HG03442 (cell line): ENCODE data around the gene LHFPL3.

Experiments used
- ATAC-seq: cut with Tn5 transposase; IDR thresholded peaks from one replicate; pipeline ENCODE4 v1.9.1; 2021; ENCODE audit warnings: mild to moderate bottlenecking, moderate library complexity; ENCODE audit not compliant: unreplicated experiment

Gene LHFPL3

DNA sequence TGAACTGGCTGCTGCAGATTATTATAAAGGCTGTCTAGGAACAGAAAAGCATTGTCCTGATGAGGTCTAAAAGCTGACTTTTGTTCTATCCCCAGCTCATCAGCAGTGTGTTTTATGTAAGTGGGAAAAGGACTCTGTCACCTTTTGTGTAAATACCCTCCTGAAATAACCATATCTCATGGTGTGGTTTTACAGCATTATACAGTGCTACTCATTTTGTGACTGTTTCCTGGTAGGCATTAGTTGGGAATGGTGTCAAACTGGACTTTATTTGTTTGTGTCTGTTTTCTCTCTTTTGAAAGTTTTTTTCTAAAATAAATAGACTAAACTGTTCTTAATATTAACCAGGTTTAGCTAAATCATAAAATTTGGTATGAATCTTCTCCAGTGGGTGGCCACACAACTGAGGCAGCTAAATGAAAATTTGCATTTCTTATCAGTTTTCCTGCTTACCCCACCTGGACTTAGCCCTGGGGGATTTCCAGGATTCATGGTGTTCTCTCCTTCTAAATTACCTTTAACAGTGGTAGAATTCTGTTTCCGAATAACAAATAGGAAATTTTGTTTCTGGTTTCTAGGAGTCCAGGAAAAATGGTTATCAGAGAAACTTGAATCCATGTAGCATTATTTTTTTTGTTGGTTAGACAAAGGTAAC is 140.9 kb downstream of the LHFPL3 start:
- no peak for ATAC-seq

DNA sequence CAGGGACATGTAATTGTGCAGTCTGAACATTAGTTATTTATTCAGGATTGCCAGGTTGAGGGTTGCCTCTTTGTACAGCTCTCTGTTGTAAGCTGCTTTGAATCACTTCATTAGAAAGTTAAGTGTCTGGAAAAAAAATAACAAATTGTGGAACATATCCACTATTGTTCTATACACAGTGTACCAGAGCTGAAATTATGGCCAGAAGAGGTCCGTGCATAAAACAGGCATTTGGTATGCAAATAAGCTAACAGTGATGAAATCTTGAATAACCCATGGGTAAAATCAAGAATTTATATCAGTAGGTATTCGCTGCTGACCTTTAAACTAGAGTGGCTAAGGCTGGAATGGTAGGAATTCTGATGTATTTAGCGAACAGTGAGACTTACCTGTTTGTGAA is 152.1 kb downstream of the LHFPL3 start:
- ATAC-seq = no peak

DNA sequence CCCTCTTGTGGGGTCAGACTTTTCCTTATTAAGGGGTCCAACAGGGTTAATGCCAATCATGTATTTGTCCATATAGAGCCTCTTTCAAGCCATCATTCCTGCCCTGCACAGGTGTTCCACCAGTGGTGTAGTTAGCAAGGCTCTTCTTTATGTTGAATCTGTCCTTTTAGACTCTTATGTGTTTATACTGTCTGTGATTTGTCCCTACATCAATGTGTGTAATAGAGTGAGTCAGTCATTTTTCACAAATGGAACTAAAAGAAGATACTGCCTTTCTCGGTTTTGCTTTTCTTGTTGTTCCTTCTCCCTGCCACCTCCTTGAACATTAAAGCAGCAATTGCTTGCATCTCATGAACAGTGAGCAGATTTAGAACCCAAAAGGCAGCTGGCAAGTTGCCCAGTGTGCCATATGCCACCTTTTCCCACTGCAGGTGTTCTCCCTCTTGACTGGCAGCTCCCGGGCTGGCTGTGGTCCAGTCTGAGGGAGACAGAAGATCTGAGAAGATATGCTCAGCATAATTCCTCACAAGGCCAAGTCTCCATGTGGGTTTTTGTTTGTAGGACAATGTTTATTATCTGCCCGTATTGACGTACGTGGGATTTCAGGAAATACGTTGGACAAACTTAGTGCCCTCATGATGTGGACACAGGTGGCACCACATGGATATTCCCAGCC is 154.1 kb downstream of the LHFPL3 start:
- ATAC-seq = no peak

DNA sequence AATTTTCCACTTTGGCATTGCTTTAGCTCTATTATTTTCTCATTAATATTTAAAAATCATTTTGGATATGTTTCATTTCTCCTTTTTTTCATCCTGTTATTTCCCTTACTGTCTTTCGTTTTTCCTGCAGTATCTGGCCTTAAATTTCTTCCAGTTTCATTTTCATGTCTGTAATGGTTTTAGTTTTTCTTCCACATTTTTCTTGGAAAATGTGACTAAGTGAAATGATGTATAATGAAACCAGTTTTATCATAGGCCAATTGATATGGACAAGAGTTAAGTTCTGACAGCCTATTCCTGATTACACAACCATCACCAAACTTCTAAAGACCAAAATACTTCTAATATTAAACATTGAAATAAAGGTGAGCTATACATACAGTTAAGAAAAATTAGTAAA is 158.5 kb downstream of the LHFPL3 start:
- no peak for ATAC-seq

DNA sequence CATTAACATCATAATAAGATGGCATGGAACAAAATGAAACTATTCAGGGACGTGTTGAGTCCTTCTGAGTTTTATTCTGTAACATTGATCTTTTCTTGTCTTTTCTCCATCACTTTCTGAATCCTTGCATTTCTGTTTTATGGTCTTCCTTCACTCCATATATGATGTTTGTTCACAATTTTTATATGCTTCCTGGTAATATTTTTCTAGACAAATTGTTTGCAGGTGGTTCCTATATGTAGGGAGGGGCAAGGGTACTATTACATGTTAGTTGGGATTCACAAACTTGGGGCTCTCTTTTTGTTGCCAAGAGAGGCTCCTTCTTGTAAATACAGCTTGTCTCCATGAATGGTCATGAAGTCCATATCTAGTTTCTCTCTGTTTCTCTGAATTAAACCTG is 159.2 kb downstream of the LHFPL3 start:
- no peak for ATAC-seq

DNA sequence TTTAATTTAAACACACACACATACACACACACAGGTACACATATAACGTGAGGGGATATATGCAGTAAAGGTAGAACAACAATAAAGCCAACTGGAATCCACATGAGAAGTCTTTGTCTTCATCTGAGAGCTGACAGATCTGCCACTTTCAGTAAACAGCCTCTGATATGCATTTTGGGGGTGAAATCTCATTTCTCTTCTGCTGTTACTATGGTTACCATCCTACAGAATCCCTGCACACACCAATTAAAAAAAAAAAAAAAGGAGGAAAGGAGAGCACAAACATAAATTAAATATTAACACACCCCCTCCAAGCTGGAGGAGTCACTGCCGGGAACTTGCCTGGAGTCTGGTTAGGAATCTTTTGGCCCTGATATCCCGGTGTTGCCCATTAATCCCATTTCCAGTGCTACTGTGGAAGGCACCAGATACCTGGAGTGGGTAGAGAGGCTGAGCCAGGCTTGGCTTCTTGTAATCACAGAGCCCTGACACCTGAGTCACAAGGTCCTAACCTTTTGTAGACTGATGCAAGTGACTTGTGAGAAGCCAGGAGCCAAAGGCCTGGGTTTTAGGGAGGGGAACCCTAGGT is 169.1 kb downstream of the LHFPL3 start:
- ATAC-seq = no peak

DNA sequence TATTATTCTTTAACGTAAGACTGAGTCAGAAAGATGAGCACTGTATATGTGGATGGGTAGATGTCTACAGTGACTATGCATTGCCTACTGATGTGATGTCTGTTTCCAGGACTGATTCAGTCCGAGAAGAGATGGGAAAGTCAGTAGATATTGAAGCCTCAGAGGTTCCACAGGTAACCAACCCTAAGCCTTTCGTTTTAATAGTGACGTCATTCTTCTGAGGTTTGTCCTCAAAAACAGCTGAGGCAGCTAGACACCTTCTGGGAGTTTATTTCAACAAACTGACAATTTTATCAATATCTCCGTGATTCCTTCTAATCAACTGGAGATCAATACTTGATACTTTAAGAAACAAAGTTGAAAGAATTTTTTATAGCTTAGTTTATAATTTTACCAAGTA is 171.6 kb downstream of the LHFPL3 start:
- ATAC-seq = no peak

DNA sequence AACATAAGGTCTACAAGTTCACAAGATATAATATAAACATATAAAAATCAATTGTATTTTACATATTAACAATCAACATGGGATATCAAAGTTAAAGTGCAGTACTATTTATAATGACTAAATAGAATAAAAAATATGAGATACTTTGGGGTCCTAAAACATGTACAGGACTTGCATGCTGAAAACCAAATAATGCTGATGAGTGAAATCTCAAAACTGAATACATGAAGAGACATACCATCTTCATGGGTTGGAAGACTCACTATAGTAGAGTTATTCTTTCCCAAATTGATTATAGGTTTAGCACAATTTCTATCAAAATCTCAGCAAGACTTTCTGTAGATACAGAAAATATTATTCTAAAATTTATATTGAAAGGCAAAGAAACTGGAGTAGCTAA is 181.5 kb downstream of the LHFPL3 start:
- no peak for ATAC-seq

DNA sequence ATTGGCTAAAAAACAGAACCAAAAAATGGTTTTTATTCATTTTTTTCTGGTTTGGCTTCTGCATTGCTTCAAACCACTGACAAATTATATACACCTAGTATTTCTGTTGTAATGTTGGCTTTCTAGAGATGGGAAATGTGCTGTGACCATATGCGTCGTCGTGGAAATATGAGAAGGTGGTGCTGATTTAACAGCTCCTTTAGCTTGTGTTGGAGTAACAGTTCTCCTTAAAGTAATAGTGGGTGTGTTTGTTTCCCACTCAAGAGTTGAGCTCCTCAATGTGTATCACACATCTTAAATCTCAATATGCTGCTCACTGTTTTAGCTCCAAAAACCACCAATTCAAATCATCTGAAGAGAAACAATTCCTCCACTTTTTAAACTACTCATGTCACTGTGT is 196.4 kb downstream of the LHFPL3 start:
- ATAC-seq = no peak

DNA sequence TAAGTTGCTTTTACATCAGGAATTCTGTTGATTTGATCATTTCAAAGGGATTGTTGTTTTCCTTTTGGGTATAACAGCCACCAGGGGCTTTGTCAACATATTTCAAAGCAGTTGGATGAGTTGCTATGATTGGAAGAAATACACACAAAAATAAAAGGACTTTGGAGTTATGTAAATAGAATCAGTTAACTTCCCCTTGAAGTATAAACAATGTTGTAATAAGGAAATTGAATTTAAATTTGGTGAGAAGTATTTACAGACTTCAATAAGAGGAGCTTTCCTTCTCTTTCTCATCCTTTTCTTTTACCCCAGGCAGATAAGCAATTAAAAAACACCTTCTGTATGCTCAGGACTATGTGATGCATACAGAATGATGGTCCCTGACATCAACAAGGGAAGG is 199.7 kb downstream of the LHFPL3 start:
- no peak for ATAC-seq

DNA sequence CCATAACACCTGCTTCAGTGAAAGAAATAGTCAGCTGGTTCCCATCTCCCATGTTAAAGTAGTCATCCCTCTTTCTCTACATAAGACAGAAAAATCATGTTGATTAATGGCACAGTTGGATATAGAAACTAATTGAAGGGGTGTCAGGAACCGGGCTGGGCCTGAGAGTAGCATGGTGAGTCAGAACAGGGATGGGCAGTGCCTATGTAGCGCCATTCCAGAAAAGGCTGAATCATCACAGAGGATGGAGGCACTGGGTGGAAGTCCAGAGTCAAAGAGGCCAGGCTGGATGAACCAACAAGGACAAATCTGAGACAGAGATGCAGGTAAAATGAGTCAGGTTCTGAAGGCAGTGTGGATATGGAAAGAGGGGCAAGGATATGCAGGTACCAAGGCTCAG is 201.2 kb downstream of the LHFPL3 start:
- no peak for ATAC-seq

DNA sequence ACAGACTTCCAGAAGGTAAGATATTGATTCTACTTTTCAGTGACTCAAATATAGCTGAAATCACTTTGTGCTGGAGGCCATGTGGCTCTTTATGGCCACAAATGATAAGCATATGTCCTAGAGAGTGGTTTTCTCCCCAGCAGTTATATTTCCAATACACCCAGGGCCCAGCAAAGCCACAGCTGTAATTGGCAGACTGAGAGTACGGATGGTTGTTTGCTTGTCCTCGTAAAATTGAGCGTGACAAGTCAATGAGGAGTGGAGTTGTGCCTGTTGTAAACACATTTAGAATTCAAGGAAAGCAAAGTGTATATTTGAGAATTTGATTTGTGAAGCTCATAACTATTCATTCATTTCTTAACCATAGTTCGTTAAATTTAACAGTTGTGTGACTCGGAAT is 201.8 kb downstream of the LHFPL3 start:
- no peak for ATAC-seq

DNA sequence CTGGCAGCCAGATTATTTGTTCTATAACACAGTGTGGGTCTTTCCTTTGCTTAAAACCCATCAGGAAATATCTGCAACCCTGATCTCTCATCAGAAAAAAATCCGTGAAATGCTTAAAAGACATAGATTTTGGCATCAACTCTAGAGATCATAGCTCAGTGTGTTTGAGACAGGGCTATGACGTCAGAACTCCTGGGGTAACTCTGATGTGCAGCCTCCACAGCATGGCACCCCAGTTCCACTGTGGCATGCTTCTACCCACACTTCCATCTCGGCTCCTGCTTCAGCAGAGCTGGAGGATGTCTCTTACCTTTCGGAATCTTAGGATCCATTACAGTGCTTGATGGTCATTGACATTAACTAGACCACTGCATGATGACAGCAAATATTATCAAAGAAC is 205.7 kb downstream of the LHFPL3 start:
- no peak for ATAC-seq

DNA sequence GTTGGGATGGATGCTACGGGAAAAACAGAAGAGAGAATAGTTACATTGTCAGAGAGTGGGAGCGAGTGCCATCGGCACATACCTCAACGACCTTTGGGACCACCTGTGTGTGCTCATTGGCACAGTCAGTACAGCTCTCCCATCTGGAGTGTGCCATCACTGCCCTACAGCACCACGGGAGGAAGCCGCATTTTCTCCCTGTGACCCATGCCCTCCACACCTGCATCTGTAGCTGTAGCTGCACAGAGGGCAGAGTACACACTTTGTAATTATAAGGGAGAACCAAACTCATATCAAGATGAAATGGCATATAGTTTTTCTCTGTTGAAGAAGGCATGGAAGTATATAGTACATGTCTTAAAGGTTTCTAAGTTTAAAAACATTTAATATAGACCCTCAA is 207.4 kb downstream of the LHFPL3 start:
- ATAC-seq = no peak

DNA sequence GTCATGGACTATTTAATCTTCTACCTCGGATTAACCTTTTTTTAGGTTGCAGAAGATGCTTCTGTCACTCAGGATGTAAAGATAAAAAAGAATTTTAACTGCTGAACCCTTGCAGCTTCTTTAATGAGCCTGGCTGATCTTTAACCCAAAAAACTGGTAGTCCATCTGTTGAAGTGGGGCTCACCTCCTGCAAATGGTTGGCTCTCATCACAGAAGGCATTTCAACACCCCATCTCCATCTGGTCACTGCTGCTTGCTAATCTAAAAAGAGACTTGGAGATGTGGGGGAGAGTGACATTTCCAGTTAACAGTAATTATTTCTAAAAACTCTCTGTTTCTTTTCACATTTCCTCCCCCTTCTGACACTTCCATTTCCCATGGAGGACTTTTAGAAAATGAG is 208.6 kb downstream of the LHFPL3 start:
- no peak for ATAC-seq

DNA sequence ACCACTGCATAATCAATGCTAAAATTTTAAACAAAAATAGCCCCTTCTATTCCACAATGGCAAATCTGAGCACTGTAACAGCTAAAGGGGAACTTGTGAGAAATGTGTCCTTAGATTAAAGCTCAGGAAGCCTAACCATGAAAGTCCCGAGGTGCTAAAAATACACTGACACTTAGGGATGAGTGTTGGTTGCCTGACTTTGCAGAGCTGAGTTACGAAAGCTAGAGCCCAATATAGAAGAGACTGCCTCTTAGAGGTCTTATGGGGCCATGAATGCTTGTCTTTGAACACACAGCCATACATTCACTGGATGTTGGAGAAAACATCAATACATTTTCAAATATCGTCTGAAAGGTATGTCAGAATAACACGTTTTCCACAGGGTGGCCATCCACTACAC is 209.7 kb downstream of the LHFPL3 start:
- no peak for ATAC-seq

DNA sequence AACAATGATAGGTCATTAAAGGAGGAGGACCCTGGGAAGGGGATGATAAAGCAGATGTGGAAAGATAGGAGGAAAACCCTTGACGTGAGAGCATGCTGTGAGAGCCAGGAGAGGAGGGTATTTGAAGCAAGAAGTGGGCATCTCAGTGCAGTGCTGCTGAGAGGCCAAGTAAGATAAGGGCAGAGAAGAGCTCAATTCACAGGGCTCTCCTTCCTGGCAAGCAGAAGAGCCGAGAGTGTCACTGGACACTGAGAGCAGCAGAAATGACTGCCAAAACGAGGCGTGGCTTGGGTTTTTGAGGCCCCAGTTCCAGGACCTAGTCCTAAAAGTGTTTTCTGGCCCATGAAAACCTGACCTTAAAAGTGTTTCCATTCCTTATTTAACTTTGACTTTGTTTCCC is 213.5 kb downstream of the LHFPL3 start:
- ATAC-seq = no peak

DNA sequence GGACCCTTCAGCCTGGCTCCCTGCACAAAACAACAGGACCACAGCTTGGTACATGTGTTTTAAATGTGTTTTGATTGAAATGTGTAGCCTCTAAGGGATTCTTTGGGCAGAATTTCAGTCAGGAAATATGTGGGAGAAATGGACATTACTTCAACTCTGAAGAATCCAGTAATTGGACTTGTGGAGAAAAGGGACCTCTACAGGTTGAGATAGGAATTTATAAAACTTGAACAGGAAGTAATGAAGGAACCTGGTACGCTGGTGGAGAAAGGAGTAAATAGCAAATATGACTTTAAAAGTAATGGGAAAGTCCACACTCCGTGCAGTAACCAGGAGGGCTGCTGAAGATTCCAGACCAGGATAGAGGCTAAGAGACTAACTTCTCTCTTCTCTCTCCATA is 220.5 kb downstream of the LHFPL3 start:
- no peak for ATAC-seq

DNA sequence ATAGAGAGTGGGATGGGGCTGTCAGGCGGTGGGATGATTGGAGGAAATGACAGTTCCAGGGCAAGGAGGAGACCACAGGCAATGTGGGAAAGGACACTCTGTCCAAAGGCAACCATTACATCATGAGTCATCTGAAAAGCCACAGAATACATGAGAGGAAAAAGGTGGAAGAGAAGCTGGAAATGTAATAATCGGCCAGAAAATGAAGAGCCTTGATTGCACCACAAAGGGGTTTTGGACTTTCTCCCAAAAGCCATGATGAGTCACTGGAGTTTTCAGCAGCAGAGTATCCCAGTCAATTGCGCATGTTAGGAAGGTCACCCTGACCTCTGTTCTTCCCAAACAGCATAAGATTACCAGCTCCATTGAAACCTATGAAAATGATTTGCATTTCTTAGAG is 222.0 kb downstream of the LHFPL3 start:
- no peak for ATAC-seq

DNA sequence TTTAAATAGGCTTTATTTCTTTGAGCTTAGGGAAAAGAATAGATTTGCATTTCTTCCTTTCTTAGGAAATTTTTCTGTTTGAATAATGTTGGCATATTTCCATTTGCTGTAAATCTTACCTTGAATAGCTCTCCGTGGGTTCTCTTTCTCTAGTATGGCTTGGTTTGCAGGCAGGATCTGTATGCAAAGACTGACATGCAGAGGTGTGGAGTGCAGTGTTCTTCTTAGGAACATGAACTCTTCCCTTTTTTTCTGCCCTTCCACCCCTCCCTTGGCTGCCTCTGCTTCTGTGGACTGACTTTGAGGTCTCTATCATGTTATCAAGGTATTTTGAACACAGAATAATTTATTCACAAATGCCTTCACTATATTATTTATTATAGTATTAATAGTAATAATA is 222.8 kb downstream of the LHFPL3 start:
- ATAC-seq = no peak

DNA sequence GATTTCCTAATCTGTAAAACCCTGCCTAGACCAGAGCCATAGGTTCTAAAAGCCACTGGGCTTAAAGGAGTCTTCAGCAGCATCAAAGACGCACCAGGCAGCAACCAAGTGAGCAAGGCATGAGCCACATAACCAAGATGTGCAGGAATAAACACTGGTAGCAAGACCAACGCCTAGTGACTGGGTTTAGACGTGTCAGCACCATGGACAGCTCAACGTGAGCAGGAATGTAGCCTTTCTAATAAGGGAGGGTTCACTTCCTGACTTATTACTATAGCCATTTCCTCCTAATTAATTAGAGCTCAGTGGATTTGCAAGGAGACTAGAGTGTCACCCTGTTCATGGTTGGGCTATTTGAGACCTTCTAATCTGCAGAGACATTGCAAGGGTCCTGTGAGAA is 223.7 kb downstream of the LHFPL3 start:
- ATAC-seq = no peak

DNA sequence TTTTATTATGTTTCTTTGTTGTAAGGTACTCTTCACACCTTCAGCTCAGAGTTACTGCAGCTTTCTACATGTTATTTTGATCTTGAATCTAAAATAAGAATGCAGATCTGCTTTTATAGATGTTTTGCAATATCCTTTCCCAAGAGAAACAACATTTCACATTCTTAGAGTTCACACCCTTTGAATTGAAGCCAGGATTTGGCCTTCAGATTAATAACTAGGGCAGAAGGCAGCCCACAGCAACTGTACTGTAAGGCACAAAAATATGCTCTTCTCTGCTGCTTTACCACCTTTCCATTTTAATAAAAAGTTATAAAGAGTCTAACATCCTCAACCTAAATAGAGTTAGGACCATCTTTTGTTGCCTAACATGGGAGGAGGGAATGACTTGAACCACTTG is 224.7 kb downstream of the LHFPL3 start:
- no peak for ATAC-seq
